Left ventricle myocardium superior (tissue), 1 donor: ENCODE results near the gene LANCL2. TPM values are rescaled to one million over a fixed set of nuclear protein-coding genes. Genes with fewer than 3 reads are reported as not detected.
A peak's percentile ranks its signal among the peaks of the same experiment; 100 is the strongest.

Experiments
- ATAC-seq: fragments of 200-7000 bp; cut with Tn5 transposase; one replicate; pipeline ENCODE4 v1.9.1; 2020; ENCODE audit warnings: mild to moderate bottlenecking, moderate library complexity
- DNase-seq: peaks from one replicate; pipeline ENCODE4 v3.0.0-alpha.2; 2020
- intact Hi-C: fragments of 100-400 bp; cut with micrococcal nuclease; formaldehyde crosslinking; loops from one replicate; pipeline ENCODE4 v1.11.0; 2022
- total RNA-seq: library from RNA; stranded (reverse); fragmentation: NEBNext Ultra II Directional; extraction: Animal tissue kit (Norgen Biotek cat#: 25700); gene quantifications from one replicate; pipeline ENCODE4 v1.2.1, GENCODE V29; 2021
- donor health status: DM: no; HTN: yes; CAD: no; lungs with severe emphysema.

LANCL2 gene
- total RNA-seq, 1 donor from 2014 or later, result 8.4 TPM

- ATAC-seq, result peak; percentile 20
- intact Hi-C loops, result no loop called here
- no peak for DNase-seq
Observed at GRCh38 chr7:55427800-55428199, 62.7 kb downstream of the LANCL2 start.

- no peak for ATAC-seq
- intact Hi-C loops, result no loop called here
- DNase-seq, result no peak
Observed at GRCh38 chr7:55429835-55430499, 64.8 kb downstream of the LANCL2 start.

GRCh38 chr7:55431898-55432297 is 66.8 kb downstream of the LANCL2 start:
- intact Hi-C loops, result no loop called here
- DNase-seq (no peak), ATAC-seq (no peak)

GRCh38 chr7:55432506-55432905 is 67.4 kb downstream of the LANCL2 start:
- ATAC-seq (no peak), DNase-seq (no peak)
- intact Hi-C loops, result no loop called here

- no peak for DNase-seq
- intact Hi-C loops, result no loop called here
- peak; percentile 64 for ATAC-seq
Observed at GRCh38 chr7:55432939-55433784, 68.0 kb downstream of the LANCL2 start.

- no peak for ATAC-seq
- intact Hi-C loops, result no loop called here
- DNase-seq, result no peak
Observed at GRCh38 chr7:55435466-55435865, 70.3 kb downstream of the LANCL2 start.

GRCh38 chr7:55436457-55436856 is 71.3 kb downstream of the LANCL2 start:
- DNase-seq (no peak), ATAC-seq (no peak)
- intact Hi-C loops, result no loop called here

- intact Hi-C loops, result no loop called here
- DNase-seq, result no peak
- ATAC-seq, result no peak
Observed at GRCh38 chr7:55437375-55437774, 72.2 kb downstream of the LANCL2 start.

- DNase-seq (no peak), ATAC-seq (no peak)
- intact Hi-C loops, result no loop called here
Observed at GRCh38 chr7:55438085-55438756, 73.1 kb downstream of the LANCL2 start.

GRCh38 chr7:55438757-55439525 is 73.8 kb downstream of the LANCL2 start:
- intact Hi-C loops, result no loop called here
- peak; percentile 79 for DNase-seq

GRCh38 chr7:55439627-55440026 is 74.5 kb downstream of the LANCL2 start:
- ATAC-seq (peak; percentile 34), DNase-seq (no peak)
- intact Hi-C loops, result no loop called here

More at GRCh38 chr7:55438757-55439525, 73.8 kb downstream of the LANCL2 start:
- ATAC-seq, result peak; percentile 73

GRCh38 chr7:55440040-55440690 is 75.0 kb downstream of the LANCL2 start:
- DNase-seq, result no peak
- peak; percentile 75 for ATAC-seq
- intact Hi-C loops, result no loop called here

GRCh38 chr7:55441002-55441401 is 75.9 kb downstream of the LANCL2 start:
- DNase-seq, result no peak
- intact Hi-C loops, result no loop called here
- ATAC-seq, result no peak

GRCh38 chr7:55441774-55442522 is 76.8 kb downstream of the LANCL2 start:
- ATAC-seq, result peak; percentile 35
- DNase-seq, result no peak
- intact Hi-C loops, result no loop called here

GRCh38 chr7:55444786-55445185 is 79.6 kb downstream of the LANCL2 start:
- DNase-seq (no peak), ATAC-seq (no peak)
- intact Hi-C loops, result no loop called here

GRCh38 chr7:55448526-55448925 is 83.4 kb downstream of the LANCL2 start:
- intact Hi-C loops, result no loop called here
- ATAC-seq (no peak), DNase-seq (no peak)

- DNase-seq (no peak), ATAC-seq (no peak)
- intact Hi-C loops, result no loop called here
Observed at GRCh38 chr7:55449205-55449991, 84.3 kb downstream of the LANCL2 start.
